GM13976 (cell line): ENCODE results near the gene CAMK2A.

Experiments
- DNase-seq: peaks from one replicate; pipeline ENCODE4 v3.0.0; 2012; ENCODE audit warnings: low spot score
- in situ Hi-C: fragments of 300-500 bp; cut with MboI; formaldehyde crosslinking; loops from one replicate; pipeline ENCODE4 v1.12.0; 2022; ENCODE audit warnings: low sequenced_read_pairs, mixed read lengths, inconsistent platforms; ENCODE audit not compliant: unreplicated experiment
- TF ChIP-seq, protein P1 (sequence below): IDR thresholded peaks from 2 replicates; pipeline ENCODE4 v1.5.1; 2012; ENCODE audit warnings: borderline replicate concordance, mild to moderate bottlenecking; ENCODE audit not compliant: insufficient read depth; ENCODE audit errors: extremely low read depth, missing control alignments, control extremely low read depth

CAMK2A gene

DNA sequence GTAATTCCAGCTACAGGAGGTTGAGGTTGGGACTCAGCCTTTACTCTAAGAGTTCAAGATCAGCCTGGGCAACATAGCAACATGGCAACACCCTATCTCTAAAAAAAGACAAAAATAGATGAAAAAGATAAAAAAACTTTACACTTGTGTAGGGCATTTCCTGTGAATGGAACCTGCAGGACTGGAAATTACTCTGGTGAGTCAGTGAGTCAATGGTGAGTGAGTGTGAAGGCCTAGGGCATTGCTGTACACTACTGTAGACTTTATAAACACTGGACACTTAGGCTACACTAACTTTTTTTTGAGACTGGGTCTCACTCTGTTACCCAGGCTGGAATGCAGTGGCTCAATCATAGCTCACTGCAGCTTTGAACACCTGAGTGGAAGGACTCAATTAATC is 32.6 kb upstream of the CAMK2A start:
- in situ Hi-C loops, result no loop called here
- DNase-seq, result no peak
- TF ChIP-seq, protein P1, sequence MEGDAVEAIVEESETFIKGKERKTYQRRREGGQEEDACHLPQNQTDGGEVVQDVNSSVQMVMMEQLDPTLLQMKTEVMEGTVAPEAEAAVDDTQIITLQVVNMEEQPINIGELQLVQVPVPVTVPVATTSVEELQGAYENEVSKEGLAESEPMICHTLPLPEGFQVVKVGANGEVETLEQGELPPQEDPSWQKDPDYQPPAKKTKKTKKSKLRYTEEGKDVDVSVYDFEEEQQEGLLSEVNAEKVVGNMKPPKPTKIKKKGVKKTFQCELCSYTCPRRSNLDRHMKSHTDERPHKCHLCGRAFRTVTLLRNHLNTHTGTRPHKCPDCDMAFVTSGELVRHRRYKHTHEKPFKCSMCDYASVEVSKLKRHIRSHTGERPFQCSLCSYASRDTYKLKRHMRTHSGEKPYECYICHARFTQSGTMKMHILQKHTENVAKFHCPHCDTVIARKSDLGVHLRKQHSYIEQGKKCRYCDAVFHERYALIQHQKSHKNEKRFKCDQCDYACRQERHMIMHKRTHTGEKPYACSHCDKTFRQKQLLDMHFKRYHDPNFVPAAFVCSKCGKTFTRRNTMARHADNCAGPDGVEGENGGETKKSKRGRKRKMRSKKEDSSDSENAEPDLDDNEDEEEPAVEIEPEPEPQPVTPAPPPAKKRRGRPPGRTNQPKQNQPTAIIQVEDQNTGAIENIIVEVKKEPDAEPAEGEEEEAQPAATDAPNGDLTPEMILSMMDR, result no peak

DNA sequence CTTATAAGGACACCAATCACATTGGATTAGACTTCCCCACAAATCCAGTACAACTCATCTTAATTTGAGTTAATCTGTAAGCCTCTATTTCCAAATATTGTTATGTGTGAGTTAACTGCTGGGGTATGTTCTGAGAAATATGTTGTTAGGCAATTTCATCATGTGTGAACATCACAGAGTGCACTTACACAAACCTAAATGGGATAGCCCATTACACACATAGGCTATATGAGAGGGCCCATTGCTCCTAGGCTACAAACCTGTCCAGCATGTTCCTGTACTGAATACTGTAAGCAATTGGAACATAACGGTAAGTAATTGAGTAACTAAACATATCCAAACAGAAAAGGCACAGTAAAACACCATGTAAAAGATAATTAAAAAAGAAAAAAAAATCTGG is 32.2 kb upstream of the CAMK2A start:
- TF ChIP-seq, protein P1, result no peak
- no peak for DNase-seq
- in situ Hi-C loops, result no loop called here

DNA sequence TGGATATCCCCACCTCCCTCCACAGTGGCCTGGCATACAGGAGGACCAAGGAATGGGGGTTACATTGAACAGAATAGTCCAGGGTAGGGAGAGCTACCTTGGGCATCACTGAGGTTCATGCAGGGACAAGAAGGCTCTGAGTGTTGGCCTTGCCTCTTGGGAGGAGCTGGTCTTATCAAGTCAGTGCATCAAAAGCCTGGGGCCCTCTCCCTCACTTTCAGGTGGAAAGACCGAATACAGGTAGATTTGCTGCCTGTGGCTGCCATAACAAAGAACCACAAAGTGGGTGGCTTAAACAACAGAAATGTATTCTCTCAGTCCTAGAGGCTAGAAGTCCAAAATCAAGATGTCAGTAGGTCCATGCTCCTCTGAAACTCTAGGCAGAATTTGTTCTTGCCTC is 31.6 kb upstream of the CAMK2A start:
- TF ChIP-seq, protein P1, result no peak
- in situ Hi-C loops, result no loop called here
- no peak for DNase-seq

DNA sequence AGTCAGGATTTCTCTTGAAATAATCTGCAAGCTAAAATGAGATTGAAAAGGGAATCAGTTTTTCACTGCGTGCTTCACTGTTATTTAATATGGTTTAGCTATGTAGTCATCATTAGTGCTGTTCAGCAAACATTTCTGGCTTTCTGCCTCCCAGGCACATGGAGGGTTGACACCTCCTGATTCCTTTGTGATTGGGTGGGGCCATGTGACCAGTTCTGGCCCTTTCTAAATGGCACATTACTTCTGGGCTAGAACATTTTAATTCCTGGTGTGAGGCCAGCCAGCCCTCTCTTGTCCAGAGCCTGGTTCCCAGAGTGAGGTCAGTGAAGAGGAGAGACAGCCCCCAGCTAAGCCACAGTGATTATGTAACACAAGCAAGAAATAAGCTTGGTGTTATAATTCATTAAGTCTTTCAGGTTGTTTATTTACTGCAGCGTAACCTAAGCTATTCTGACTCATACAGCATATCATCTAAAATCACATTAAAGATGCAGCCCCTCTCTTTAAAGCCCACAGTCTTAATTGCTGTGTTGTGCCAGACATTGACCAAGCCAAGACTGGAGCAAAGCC is 30.6 kb upstream of the CAMK2A start:
- TF ChIP-seq, protein P1, result no peak
- no peak for DNase-seq
- in situ Hi-C loops, result no loop called here

DNA sequence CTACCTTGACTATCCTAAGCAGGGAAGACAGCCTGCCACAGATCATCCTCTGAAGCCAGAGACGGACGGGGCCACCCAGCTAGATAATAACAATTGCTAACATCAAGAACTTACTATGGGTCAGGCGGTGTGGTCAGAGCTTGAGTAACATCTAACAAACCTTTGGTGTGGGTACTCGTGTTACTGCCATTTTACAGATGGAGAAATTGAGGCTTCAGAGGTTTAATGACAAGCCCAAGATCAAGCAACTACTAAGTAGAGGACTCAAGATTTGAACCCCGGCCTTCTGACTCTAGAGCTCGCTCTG is 29.9 kb upstream of the CAMK2A start:
- TF ChIP-seq, protein P1, result no peak
- in situ Hi-C loops, result no loop called here
- DNase-seq, result no peak

DNA sequence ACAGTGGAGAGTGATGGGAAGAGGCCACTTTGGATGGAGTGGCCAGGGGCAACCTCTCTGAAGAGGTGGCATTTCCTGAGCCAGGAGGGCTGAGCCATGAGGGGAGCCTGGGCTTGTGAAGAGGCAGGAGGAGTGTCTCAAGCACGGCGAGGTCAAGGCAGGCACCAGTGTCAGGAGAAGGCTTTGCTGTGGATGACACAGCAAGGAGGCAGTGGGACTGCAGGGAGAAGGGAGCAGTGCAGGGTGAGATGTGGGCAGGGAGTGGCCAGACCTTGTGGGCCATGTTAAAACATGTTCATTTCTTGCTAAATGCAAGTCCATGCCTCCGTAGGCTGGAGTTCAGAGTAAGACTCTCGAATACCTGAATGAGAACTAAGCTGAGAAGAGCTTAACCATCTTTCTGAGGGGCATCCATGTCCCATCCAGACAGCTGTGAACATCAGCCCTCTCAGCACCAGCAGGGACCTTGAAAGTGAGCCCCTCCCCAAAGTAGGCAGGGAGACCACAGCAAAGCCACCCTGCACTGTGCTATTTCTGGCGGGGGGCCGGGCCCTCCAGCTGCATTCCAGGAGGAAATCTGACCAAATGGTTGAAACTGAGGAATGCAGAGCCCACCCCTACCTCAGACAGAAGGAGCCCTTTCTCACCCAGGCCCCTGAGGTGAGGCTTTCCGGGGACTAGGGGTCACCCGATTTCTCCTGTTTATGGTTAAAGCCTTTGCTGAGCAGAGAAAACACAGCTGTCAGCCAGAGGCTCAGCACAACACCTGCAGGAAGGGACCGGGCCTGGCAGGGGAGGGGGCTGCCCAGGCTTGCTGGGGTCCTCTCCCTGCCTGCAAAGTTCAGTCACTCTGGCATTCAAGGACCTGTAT is 29.3 kb upstream of the CAMK2A start:
- TF ChIP-seq, protein P1, result no peak
- in situ Hi-C loops, result no loop called here
- DNase-seq, result no peak
